ENCODE data around the gene CLCN2. TPM values are rescaled to one million over a fixed set of nuclear protein-coding genes. Genes with fewer than 3 reads are reported as not detected.

The CLCN2 gene
- total RNA-seq, 1 donor from 2014 or later, result 9.7 TPM

GRCh38 chr3:184362668-184363546 lies 1.5 kb upstream of the CLCN2 start:
- peaks cover 21% of the 10 kb centered on the region for H3K36me3 Mint-ChIP-seq (ENCODE audit: unreplicated experiment)
- H3K27me3 Mint-ChIP-seq (ENCODE audit: unreplicated experiment), result no peaks in the 10 kb centered on the region
- DNase-seq (ENCODE audit: extremely low spot score, unreplicated experiment), result peak; percentile 99
- H3K9me3 Mint-ChIP-seq (ENCODE audit: unreplicated experiment), result no peaks in the 10 kb centered on the region
- peak overlapping the region; percentile 96 for H3K4me3 Mint-ChIP-seq (ENCODE audit: unreplicated experiment)
- peak overlapping the region; percentile 98 for H3K27ac Mint-ChIP-seq (ENCODE audit: unreplicated experiment)
- peak; percentile 66 for TF ChIP-seq CTCF (IDR thresholded peaks at IDR 0.05)
- peaks cover 42% of the 10 kb centered on the region for H3K4me1 Mint-ChIP-seq (ENCODE audit: unreplicated experiment)

- DNase-seq (ENCODE audit: extremely low spot score, unreplicated experiment), result no peak
- H3K4me3 Mint-ChIP-seq (ENCODE audit: unreplicated experiment), result peak overlapping the region; percentile 96
- no peaks in the 10 kb centered on the region for H3K9me3 Mint-ChIP-seq (ENCODE audit: unreplicated experiment)
- peaks cover 37% of the 10 kb centered on the region for H3K4me1 Mint-ChIP-seq (ENCODE audit: unreplicated experiment)
- peaks cover 15% of the 10 kb centered on the region for H3K36me3 Mint-ChIP-seq (ENCODE audit: unreplicated experiment)
- no peak for TF ChIP-seq CTCF (IDR thresholded peaks at IDR 0.05)
- no peaks in the 10 kb centered on the region for H3K27me3 Mint-ChIP-seq (ENCODE audit: unreplicated experiment)
- H3K27ac Mint-ChIP-seq (ENCODE audit: unreplicated experiment), result peak overlapping the region; percentile 98
Observed at GRCh38 chr3:184361932-184362667, 695 bp upstream of the CLCN2 start.

GRCh38 chr3:184360929-184361531 lies 375 bp downstream of the CLCN2 start:
- no peaks in the 10 kb centered on the region for H3K9me3 Mint-ChIP-seq (ENCODE audit: unreplicated experiment)
- no peak for TF ChIP-seq CTCF (IDR thresholded peaks at IDR 0.05)
- H3K4me1 Mint-ChIP-seq (ENCODE audit: unreplicated experiment), result peaks cover 29% of the 10 kb centered on the region
- H3K4me3 Mint-ChIP-seq (ENCODE audit: unreplicated experiment), result peak overlapping the region; percentile 77
- H3K27me3 Mint-ChIP-seq (ENCODE audit: unreplicated experiment), result no peaks in the 10 kb centered on the region
- no peak overlapping the region for H3K27ac Mint-ChIP-seq (ENCODE audit: unreplicated experiment)
- no peak for DNase-seq (ENCODE audit: extremely low spot score, unreplicated experiment)
- peaks cover 12% of the 10 kb centered on the region for H3K36me3 Mint-ChIP-seq (ENCODE audit: unreplicated experiment)

DNA sequence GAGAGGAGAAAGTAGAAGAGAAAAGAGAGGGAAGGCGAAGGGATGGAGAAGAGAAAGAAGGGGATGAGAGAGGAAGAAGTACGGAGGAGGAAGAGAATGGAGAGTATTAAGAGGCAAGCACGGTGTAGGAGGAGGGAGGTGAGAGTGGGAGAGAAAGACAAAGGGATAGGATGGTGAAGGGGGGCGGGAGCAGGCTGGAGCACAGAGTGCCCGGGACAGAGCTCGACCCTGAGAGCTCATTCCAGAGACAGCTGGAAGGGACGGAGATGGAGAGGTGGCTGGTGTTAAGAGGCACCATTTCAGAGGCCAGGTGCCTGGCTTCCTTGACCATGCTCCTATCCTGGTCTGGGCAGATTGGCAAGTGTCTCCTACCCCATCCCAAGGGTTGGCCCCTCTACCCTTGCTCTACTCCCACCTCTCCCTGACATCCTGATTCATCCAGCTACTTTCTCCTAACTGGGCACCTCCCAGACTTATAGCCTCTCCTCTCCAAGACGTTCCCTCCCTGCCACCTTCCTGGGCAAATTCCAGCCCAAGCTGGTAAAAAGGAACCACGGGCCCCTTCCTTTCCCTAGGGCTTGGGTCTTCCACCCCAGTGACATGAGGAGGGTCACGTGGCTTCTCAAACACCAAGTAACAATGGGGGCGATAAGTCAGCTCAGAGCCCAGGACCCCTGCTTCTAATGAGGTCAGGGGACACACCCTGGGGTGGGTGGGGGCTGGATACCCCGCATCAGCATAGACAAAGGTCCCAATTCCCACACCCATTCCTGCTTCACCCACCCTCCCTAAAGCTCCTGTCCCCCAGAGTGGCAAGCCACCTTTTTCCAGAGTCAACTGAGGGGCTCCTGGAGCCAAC lies 1.1 kb downstream of the CLCN2 start:
- TF ChIP-seq CTCF (IDR thresholded peaks at IDR 0.05), result no peak
- Mint-ChIP-seq H3K4me1 (ENCODE audit: unreplicated experiment) (peaks cover 28% of the 10 kb centered on the region), H3K4me3 (ENCODE audit: unreplicated experiment) (peak overlapping the region; percentile 77), H3K27ac (ENCODE audit: unreplicated experiment) (no peak overlapping the region), H3K36me3 (ENCODE audit: unreplicated experiment) (peaks cover 13% of the 10 kb centered on the region), H3K27me3 (ENCODE audit: unreplicated experiment) (no peaks in the 10 kb centered on the region), H3K9me3 (ENCODE audit: unreplicated experiment) (no peaks in the 10 kb centered on the region)
- no peak for DNase-seq (ENCODE audit: extremely low spot score, unreplicated experiment)

Data from osteocyte (in vitro differentiated cells).